ACC112 (cell line): Measurements from ENCODE around the gene AGGF1.
A peak's percentile ranks its signal among the peaks of the same experiment; 100 is the strongest.
"Not testable (repeated sequence)": the region's sequence is repeated elsewhere in the genome, so short reads cannot be mapped to it uniquely, and the experiment has no call there.

Source experiments
- H2AFZ ChIP-seq: fragments of 200-600 bp; sonication (generic); one replicate; pipeline ENCODE4 v1.6.0; 2017; ENCODE audit warnings: antibody characterized with exemption, low read length; ENCODE audit not compliant: unreplicated experiment
- H3K27ac ChIP-seq: fragments of 200-600 bp; sonication (generic); 2 replicates; pipeline ENCODE4 v1.5.1; 2014; ENCODE audit warnings: low read depth, mild to moderate bottlenecking, antibody characterized with exemption, low read length, moderate library complexity
- H3K27me3 ChIP-seq: fragments of 200-600 bp; sonication (generic); 2 replicates; pipeline ENCODE4 v1.6.1; 2014; ENCODE audit warnings: mild to moderate bottlenecking, antibody characterized with exemption, low read length, moderate library complexity, mixed read lengths; ENCODE audit not compliant: insufficient read depth
- H3K36me3 ChIP-seq: fragments of 200-600 bp; sonication (generic); 2 replicates; pipeline ENCODE4 v1.6.1; 2016; ENCODE audit warnings: mild to moderate bottlenecking, antibody characterized with exemption, low read length, moderate library complexity, mixed read lengths; ENCODE audit not compliant: insufficient read depth
- H3K4me1 ChIP-seq: fragments of 200-600 bp; sonication (generic); one replicate; pipeline ENCODE4 v1.6.1; 2016; ENCODE audit warnings: low read length, mixed read lengths; ENCODE audit not compliant: insufficient read depth, unreplicated experiment, control insufficient read depth
- H3K4me3 ChIP-seq: fragments of 200-600 bp; sonication (generic); 2 replicates; pipeline ENCODE4 v1.5.1; 2014; ENCODE audit warnings: mild to moderate bottlenecking, low read depth, low read length
- H3K79me2 ChIP-seq: fragments of 200-600 bp; sonication (generic); one replicate; pipeline ENCODE4 v1.6.0; 2016; ENCODE audit warnings: low read length; ENCODE audit not compliant: control insufficient read depth, unreplicated experiment, insufficient read depth

Gene AGGF1

DNA sequence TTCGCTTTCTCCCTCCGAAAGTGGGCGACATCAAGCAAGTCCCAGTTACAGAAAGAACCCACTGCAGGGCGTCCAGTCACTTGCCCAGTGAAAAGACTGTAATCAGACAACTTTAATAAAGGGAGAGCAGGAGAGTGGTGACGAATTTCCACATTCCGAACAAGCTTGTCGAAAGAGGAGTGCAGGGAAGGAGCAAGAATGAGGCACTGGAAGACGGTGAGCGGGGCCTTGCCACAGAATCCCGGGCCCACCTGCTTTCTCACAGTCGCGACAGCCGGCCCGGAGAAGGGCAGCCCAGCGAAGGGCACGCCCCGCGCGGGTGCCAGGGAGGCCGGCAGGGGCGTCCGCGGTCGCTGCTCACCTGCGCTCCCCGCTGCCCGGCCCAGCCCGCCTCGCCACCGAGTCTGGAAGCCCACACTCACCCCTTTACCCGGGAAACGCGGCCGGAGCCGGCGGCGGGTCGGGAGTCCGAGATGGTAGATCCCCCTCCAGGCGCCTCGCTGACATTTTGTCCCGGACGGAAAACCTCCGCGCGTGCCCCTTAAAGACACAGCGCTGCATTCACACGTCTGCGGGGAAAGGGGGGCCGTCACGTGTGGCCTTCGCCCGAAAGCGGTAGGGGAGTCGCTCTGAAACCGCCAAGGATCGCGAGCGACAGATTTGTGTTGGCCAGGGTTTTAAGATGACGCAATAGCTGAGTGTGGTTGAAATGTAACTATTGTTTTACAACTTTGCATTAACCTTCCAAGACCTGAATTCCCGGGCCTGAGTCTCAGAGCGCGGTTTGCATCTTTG lies 56.7 kb downstream of the AGGF1 start, which contains the start of gene ZBED3:
Gene ZBED3, minus strand, starts transcription at position 597 of the 795 bp plus-strand sequence. CDS start 9,407 bp downstream, outside the sequence.
- H3K27me3 ChIP-seq = no peaks in the 10 kb centered on the region
- peak within 1 kb of the TSS; percentile 87 for H3K4me3 ChIP-seq
- H3K79me2 ChIP-seq = no peaks in the 10 kb centered on the region
- H3K4me1 ChIP-seq = peaks cover 14% of the 10 kb centered on the region
- H3K36me3 ChIP-seq = no peaks in the 10 kb centered on the region
- H2AFZ ChIP-seq = peak within 1 kb of the TSS; percentile 98
- H3K27ac ChIP-seq = peak within 1 kb of the TSS; percentile 74

DNA sequence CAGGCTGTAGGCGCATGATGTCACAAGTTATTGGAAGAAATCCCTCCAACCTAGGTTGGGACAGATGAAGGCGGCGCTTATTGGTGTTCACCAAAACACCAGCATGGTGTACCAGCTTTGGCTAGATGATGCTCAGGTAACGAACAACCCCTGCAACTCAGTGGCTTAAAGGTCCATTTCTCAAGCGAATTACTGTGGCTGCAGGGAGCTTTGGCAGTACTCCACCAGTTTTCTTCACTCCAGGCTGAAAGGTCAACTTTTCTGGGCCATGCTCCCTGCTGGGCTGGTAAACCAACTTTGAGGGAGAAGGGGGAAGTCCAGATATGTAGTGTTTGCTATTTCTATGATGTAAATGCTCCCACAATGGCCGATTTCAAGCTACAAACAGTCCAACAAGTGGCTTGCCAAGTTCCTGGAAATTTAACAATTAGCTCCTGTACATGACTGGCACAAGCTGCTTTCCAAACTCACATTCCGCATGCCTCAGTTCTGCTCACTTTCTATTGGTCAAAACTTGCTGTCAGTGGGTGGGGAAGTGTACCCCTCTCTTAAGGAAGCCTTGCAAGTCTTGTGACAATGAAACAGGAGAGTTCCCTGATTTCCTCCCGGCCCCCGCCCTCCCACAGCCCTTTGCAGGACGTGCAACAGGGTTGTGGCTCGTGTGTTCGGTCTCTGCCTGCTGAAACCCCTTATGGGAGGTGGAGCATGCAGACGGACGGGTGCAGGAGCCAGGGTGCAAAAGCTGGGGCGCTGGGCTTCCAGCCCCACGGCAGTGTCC lies 57.5 kb downstream of the AGGF1 start:
- Histone ChIP-seq H2AFZ (peak overlapping the region; percentile 98), H3K79me2 (no peaks in the 10 kb centered on the region), H3K27me3 (no peaks in the 10 kb centered on the region), H3K36me3 (no peaks in the 10 kb centered on the region), H3K4me3 (peak overlapping the region; percentile 87), H3K27ac (peak overlapping the region; percentile 9; the same call in 1 of the 2 replicates), H3K4me1 (peaks cover 14% of the 10 kb centered on the region)

DNA sequence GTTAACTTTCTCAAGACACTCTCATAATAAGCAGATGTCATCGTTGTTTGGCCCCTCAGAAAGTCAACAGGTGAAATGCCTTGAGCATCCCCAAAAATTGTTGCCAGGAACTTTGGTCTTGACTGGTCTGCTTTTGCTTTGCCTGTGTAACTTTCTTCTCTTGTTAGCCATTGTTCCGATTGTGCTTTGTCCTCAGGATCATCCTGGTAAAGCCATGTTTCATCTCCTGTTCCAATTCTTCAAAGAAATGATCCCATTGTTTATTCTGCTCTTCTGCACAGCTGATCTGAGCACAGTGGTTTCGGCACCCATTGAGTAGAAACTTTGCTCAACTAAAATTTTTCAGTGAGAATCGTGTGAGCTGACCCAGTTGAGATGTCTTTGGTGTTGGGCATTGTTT lies 65.0 kb downstream of the AGGF1 start:
- no peaks in the 10 kb centered on the region for H3K27me3 ChIP-seq
- no peak overlapping the region for H3K4me3 ChIP-seq
- H2AFZ ChIP-seq = no peak overlapping the region
- H3K36me3 ChIP-seq = no peaks in the 10 kb centered on the region
- no peaks in the 10 kb centered on the region for H3K79me2 ChIP-seq
- H3K4me1 ChIP-seq = no peaks in the 10 kb centered on the region
- H3K27ac ChIP-seq = no peak overlapping the region

DNA sequence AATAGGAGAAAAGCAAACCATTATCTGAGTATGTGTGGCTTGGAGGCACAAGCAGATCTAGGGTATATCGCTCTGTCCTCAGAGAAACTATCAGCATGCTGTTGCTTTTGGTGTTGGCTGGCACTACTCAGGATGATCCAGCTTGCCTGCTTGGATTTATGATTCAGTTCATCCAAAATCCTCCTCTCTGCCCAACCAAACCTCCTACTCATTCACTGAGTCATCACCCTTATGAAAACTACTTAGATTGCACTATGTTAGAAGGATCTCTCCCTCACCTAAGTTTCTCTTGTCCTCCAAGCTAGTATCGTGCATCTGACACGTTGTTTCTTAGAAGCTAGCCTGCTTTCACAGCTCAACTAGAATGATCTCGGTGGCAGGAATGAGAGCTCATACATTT lies 71.1 kb downstream of the AGGF1 start:
- Histone ChIP-seq H3K79me2 (no peaks in the 10 kb centered on the region), H3K4me1 (peaks cover 8% of the 10 kb centered on the region), H3K27me3 (no peaks in the 10 kb centered on the region), H3K36me3 (no peaks in the 10 kb centered on the region), H3K27ac (no peak overlapping the region), H2AFZ (no peak overlapping the region), H3K4me3 (no peak overlapping the region)

DNA sequence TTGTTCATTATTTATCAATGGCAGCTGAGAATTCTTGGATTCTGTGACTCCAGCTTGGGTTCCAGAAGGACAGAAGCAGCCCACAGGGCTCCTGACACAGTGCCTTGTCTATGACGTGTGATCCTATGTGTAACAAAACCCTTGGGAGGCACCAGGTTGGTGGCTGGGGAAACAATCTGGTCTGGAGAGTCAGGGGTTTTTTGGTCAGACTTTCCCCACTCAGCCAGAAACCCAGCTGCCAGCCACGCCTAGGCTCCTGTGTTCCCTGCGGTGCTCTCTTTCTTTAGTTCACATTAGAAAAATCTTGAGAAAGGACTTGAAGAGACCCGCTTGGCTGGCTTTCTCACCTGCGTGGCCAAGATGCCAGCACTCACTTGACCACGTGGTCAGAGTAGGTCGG lies 72.3 kb downstream of the AGGF1 start:
- Histone ChIP-seq H3K27me3 (no peaks in the 10 kb centered on the region), H3K4me3 (no peak overlapping the region)

DNA sequence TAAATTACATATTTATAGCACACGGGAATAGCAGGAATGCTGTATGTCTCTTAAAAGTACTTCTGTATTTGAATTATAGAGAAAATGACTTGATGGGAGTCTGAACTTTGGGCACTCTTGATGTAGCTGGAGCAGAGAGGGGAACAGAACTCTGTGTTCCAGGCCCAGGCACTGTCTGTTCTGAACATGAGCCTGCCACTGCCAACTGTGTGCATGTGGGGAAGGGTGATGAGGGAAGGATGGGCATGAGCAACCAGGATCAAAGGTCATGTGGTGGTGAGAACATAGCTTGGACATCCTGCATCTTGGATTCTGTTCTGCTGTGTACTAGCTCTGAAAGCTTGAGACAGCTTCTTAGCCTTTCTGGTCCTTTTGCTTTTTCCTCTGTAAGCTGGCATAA lies 73.3 kb downstream of the AGGF1 start:
- Histone ChIP-seq H3K79me2 (no peaks in the 10 kb centered on the region), H2AFZ (no peak overlapping the region), H3K27ac (no peak overlapping the region), H3K4me3 (no peak overlapping the region), H3K4me1 (peaks cover 8% of the 10 kb centered on the region), H3K27me3 (no peaks in the 10 kb centered on the region), H3K36me3 (no peaks in the 10 kb centered on the region)

More for the DNA sequence above, 72.3 kb downstream of the AGGF1 start:
- Histone ChIP-seq H3K36me3 (no peaks in the 10 kb centered on the region), H3K4me1 (peaks cover 8% of the 10 kb centered on the region), H2AFZ (no peak overlapping the region), H3K79me2 (no peaks in the 10 kb centered on the region), H3K27ac (no peak overlapping the region)

DNA sequence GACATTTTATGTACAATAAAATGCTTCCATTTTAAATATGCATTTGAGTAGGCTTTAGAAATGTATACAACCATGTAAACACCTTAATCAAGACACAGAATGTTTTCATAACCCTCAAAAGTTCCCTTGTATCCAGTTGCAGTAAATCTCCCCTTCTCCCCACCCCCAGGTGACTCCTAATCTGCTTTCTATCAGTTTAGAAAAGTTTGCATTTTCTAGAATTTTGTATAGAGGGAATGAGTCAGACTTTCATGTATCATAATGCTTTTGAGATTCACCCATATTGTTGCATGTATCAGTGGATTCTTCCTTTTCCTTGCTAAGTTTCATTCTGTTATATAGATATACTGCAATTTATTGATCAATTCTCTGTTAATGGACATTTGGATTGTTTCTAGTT lies 74.6 kb downstream of the AGGF1 start:
- Histone ChIP-seq H3K27ac (no peak overlapping the region), H3K36me3 (no peaks in the 10 kb centered on the region), H3K4me3 (no peak overlapping the region), H2AFZ (no peak overlapping the region), H3K79me2 (no peaks in the 10 kb centered on the region), H3K27me3 (no peaks in the 10 kb centered on the region), H3K4me1 (peaks cover 8% of the 10 kb centered on the region)

DNA sequence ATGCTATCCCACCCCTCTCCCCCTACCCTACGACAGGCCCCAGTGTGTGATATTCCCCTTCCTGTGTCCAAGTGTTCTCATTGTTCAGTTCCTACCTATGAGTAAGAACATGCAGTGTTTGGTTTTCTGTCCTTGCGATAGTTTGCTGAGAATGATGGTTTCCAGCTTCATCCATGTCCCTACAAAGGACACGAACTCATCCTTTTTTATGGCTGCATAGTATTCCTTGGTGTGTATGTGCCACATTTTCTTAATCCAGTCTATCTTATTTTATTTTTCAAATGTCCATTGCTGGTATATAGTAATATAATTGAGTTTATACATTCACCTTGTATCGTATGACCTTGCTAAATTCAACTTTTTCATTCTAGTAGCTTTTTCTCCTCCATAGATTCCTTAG lies 76.8 kb downstream of the AGGF1 start:
- H3K27ac ChIP-seq, H3K4me1 ChIP-seq, H3K4me3 ChIP-seq, H3K79me2 ChIP-seq, H3K36me3 ChIP-seq, H2AFZ ChIP-seq, H3K27me3 ChIP-seq: not testable (repeated sequence)
